NCI-H446 treated with DMSO at 0.1 percent for 48 hours (cell line): ENCODE measurements around the gene CSMD2.

Experiments used
- DNase-seq: peaks from one replicate; lab custom pipeline; 2025; lab: John Stamatoyannopoulos, UW

CSMD2 gene

DNA sequence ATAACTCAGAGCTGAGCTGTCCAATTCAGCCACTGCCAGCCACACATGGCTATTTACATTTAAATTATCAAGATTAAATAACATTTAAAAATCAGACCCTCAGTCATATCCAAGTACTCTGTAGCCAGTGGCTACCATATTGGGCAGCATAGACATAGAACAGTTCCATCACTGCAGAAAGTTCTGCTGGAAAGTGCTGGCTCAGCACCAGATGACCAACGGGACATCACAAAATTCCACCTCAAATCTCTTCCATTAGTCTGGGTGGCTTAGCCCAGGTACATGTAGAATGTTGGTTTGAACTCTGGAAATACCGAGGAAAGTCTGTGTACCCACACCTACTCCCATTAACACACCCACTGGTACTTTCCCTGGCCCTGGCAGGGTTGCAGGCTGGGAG lies 563.3 kb downstream of the CSMD2 start:
- no peak for DNase-seq

GRCh38 chr1:33599516-33600115 lies 565.4 kb downstream of the CSMD2 start:
- DNase-seq, result no peak

- no peak for DNase-seq
Observed at GRCh38 chr1:33588726-33589125, 576.3 kb downstream of the CSMD2 start.

- DNase-seq, result no peak
Observed at GRCh38 chr1:33586795-33587194, 578.2 kb downstream of the CSMD2 start.

DNA sequence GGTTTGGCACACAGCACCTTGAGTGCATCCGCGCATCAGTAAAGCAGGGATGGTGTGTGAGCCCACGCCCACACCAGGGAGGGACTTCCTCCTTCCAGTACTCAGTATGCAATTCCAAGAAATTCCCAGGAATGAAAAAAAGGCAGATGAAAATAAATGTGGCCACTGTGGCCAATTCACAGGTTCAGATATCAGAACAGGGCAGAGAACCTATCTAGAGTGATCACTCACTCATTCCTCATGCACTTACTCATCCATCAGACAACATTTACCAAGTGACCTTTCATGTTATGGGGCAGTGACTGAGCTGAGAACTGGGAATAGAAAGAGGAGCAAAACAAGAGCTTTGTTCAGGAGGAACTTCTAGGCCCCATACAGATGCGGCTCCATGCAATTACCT lies 578.9 kb downstream of the CSMD2 start:
- DNase-seq, result no peak

DNA sequence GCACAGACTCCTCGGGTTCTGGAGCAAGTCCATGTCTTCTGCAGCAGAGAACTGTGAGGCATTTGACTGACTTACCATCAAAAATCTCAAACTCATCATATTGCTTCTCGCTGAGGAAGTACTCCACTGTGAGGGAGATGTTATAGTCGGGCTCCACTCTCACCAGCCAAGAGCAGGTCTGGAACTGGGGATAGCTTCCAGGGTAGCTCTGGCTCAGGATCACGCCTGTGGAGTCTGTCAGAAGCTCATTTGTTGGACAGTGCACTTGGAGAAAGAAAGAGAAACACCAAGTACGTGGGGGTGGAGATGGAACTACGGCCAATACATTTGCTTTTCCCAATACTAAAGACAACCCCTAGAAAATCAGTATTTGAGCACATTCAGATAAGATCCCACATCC lies 581.5 kb downstream of the CSMD2 start:
- no peak for DNase-seq

DNA sequence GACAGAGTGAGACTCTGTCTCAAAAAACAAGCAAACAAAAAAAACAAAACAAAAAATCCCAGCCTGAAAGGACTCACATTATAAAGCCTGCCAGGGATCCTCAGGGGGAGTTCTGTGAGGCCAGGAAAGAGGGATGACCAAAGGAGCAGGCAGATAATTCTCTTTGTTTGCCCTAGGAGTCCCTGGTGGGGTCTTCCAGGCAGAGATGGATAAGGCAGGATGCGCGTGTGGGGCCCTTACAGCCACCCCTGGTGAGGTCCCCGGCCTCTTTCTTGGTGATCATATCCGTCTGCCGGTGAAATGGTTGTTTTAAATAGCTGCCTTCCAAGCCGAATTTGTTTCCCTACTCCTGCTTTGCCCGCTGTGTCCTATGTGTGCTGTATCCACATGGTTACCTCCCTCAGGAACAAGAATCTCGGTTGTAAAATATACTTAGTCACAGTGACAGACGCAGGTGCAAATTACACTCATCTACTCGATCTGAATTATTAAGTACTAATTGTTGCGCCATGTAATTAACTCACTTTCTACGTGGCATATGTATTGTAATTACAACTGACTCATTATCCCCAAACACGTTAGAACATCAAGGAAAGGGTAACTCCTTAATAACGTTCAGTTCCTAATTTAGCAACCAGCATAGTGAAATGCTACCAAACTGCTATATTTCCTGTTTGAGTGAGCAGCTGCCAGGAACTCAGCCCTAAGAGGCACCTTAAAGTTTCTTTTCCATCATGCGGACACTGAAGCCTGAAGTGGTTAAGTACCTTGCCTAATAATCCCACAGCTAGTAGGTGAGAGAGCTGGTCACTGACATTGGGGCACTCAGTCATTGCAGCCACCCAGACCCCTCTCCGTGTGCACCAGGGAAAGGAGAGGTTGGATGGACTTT lies 586.2 kb downstream of the CSMD2 start:
- DNase-seq, result no peak

DNA sequence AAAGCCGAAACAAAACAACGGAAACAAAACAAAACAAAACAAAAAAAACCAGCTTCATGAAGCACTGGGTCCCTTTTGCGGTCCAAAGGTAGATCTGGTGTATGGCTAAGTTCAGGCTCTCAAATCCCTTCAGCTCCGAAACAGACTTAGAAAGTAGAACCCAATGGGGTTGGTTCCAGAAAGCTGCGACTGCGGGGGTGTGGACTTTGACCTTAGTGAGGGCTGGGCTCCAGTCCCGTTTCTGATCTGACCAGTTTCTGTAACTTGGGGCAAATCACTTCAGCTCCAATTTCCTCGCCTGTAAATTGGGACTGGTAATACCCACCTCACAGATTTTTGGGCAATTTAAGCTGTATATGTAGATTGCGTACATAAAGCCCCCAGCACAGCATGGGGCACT lies 587.4 kb downstream of the CSMD2 start:
- DNase-seq, result no peak

GRCh38 chr1:33576821-33577599 lies 588.0 kb downstream of the CSMD2 start:
- no peak for DNase-seq

GRCh38 chr1:33575324-33575879 lies 589.6 kb downstream of the CSMD2 start:
- DNase-seq, result no peak

DNA sequence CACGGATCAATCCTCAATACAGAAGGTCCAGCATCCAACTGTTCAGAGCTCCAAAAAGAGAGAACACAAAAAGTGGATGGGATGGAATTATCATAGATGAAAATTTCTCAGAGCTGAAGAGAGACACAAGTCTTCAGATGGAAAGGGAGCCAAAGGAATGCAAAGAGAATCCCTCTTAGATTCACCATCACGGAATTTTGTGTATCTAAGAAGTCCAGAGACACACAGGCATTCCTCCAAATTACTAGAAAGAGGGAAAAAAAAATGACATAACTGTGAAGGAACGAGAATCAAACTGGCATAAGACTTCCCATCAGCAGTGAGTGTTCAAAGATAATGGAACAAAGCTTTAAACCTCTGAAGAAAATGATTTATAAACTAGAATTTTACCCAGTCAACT lies 591.4 kb downstream of the CSMD2 start:
- DNase-seq, result no peak

DNA sequence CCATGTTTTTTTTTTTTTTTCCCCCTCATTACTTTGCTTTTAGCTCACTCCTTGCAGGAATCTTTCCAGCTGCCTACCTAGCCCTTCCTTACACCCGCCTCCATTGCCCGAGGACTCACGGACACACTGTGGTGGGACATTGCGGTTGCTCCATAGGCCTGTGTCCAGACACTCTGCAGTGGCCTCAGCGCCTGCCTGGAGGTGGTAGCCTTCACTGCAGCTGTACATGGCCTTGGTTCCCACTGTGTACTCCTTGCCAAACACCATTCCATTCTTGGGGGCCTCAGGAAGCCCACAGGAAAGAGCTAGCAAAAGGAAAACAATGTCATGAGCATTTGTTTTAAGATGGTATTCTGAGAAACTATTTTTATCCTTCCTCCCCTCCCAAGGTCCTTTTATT lies 592.6 kb downstream of the CSMD2 start:
- no peak for DNase-seq

GRCh38 chr1:33569331-33569730 lies 595.7 kb downstream of the CSMD2 start:
- DNase-seq, result no peak

DNA sequence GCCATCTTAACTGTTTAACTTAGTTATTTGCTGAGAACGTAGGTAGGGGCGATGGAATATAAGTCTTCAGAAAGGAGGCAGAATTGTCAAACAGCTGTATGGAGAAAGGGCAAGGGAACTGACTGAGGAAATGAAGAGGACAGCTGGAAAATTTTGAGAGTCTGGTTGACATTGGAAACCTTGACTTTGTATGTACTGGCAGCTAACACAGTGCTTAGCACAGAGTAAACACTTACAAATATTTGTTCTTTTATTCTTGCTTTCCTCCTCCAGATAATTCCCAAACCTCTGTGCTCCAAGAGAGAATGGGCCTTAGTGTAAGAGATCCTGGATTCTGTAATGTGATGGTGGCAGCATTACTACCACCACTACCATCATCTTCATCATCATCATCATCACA lies 601.3 kb downstream of the CSMD2 start:
- DNase-seq, result no peak

GRCh38 chr1:33562563-33562962 lies 602.5 kb downstream of the CSMD2 start:
- DNase-seq, result no peak

GRCh38 chr1:33561576-33561975 lies 603.5 kb downstream of the CSMD2 start:
- no peak for DNase-seq

- DNase-seq, result no peak
Observed at GRCh38 chr1:33560680-33561079, 604.4 kb downstream of the CSMD2 start.

DNA sequence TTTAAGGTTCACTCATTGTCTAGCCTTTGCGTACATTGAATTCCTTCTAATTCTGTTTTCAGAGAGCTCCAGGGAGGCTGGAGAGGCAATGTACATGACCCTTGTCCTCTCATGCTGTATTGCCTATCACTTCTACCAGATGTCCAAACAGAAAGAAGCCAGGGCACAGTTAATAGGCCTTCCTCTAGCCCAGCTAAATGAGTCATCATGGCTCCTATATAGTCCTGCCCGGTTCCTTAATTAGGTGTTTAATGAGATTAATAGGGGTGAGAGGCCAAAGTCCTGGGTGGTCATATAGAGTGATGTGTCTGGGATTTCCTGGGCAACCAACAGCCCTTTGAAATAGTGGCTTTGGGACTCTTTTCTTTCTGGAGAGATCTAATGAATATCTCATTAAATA lies 616.3 kb downstream of the CSMD2 start:
- no peak for DNase-seq

GRCh38 chr1:33548319-33548718 lies 616.7 kb downstream of the CSMD2 start:
- DNase-seq, result no peak

DNA sequence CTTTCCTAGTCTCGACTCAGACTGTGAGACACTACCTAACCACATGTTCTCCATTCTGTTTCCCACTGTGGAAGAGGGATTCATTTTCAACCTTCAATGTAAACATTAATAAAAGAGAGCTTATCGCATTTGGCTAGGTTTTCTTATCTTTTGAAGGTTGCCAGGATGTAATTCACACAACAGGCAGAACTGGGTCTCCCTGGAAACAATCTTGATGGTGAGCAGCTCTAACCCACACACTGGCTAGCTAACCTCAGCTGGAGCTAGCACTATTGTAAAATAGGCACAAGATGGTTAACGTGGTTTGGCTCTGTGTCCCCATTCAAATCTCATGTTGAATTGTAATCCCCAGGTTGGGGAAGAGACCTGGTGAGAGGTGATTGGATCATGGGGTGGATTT lies 617.5 kb downstream of the CSMD2 start:
- no peak for DNase-seq

GRCh38 chr1:33541966-33542365 lies 623.1 kb downstream of the CSMD2 start:
- DNase-seq, result no peak

DNA sequence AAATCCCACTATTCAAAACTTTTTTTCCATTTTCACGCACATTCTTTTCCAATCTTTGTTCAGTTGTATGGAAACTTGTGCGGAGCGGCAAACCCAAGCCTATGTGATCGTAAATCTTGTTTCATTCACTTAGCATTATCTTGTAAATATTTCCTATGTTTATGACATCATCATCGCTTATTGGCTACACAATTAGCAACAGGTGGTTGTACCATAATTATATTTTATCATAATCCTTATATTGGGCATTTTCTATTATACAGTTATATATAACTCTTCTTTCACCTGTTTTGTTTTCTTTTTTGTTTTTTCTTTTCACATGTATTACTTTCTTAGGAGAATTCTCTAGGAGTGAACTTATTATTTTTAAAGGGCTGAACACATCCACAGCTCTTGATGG lies 627.1 kb downstream of the CSMD2 start:
- DNase-seq, result no peak

DNA sequence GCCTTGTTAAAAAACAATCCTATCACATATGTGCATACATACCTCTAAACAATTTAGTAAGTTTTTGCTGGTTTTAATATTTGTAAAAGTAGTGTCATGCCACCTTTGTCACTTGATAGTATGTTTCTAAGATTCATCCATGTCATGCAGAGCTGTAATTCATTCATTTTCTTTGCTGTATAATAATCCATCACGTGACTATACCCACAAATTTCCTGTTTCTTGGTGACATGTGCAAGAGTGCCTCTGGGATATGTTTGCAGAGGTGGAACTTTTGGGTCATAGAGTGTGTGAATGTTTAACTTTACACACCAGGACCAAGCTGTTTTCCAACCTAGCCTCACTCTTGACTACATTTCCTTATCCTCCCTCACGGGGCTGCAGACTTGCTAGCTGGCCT lies 629.7 kb downstream of the CSMD2 start:
- no peak for DNase-seq
